Measurements from ENCODE around the gene LRRC26.

The LRRC26 gene

GRCh38 chr9:137152844-137153405 lies 16.9 kb downstream of the LRRC26 start:
- DNase-seq (ENCODE audit: low read depth) = no peak

DNA sequence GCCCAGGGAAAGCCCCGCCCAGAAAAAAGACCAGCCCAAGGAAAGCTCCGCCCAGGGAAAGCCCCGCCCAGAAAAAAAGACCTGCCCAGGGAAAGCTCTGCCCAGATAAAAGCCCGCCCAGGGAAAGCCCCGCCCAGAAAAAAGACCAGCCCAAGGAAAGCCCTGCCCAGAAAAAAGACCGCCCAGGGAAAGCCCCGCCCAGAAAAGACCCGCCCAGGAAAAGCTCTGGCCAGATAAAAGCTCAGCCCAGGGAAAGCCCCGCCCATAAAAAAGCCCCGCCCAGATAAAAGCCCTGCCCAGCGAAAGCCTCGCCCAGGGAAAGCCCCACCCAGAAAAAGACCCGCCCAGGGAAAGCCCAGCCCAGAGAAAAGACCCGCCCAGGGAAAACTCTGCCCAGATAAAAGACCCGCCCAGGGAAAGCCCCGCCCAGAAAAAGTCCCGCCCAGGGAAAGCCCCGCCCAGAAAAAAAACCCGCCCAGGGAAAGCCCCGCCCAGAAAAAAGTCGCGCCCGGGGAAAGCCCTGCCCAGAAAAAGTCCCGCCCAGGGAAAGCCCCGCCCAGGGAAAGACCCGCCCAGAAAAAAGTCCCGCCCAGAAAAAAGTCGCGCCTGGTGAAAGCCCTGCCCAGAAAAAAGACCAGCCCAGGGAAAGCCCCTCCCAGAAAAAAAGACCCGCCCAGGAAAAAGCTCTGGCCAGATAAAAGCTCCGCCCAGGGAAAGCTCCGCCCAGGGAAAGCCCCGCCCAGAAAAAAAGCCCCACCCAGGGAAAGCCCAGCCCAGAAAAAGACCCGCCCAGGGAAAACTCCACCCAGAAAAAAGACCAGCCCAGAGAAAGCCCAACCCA lies 19.0 kb downstream of the LRRC26 start:
- DNase-seq (ENCODE audit: low read depth) = no peak

DNA sequence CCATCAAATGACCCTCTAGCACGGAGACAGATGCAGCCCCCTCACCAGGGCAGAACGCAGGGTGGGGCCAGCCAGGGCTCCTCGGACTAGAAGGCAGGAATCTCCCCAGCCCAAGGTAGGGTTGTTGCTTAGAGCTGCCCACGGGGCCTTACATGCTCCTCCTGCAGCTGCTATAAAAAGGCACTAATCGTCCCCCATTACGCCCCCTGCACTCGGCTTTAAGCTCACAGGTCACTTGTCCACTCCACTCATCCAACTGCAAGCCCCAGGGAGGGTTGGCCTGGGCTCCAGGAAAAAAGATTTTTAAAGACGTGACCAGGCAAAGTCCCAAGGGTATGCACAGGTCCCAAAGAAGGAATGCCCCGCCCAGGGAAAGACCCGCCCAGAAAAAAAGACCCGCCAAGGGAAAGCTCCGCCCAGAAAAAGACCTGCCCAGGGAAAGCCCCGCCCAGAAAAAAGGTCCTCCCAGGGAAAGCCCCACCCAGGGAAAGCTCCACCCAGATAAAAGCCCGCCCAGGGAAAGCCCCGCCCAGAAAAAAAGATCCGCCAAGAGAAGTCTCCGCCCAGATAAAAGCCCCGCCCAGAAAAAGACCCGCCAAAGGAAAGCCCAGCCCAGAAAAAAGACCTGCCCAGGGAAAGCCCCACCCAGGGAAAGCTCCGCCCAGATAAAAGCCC lies 19.8 kb downstream of the LRRC26 start:
- no peak for DNase-seq (ENCODE audit: low read depth)

DNA sequence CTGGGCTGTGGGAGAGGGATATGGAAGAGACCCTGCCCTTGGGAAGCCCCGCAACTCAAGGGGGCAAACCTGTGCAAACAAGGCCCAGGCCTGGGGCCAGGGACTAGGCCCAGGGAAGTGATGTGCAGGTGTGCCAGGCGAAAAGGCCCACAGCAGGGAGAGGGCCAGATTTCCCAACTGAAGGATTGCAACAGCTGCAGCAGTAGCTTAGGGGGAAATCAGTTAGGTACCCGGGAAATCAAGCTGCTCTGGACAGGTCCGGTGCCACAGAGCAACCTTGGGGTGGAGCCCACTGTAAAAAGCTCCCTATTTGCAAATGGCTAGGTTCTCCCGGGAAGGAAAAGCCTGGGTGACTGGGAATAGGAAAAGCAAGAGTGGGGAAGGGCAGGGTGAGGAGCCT lies 20.5 kb downstream of the LRRC26 start:
- no peak for DNase-seq (ENCODE audit: low read depth)

DNA sequence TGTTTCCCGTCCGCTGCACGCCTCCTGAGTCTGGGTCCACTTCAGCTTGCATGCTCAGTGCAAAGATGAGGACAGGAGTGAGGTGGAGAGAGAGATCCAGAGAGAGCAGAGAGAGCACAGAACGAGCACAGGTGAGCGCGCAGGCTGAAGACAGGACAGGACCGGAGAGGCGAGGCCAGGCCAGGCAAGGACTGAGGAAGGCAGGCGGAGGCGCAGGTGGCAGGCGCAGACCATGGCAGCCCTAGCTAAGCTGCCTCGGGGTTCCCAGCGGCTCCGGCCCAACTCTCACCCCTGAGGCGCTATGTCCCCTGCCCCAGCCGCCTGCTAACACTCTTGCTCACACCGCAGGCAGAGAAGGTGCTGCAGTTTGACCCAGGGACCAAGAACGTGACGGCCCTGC lies 21.2 kb downstream of the LRRC26 start:
- no peak for DNase-seq (ENCODE audit: low read depth)

DNA sequence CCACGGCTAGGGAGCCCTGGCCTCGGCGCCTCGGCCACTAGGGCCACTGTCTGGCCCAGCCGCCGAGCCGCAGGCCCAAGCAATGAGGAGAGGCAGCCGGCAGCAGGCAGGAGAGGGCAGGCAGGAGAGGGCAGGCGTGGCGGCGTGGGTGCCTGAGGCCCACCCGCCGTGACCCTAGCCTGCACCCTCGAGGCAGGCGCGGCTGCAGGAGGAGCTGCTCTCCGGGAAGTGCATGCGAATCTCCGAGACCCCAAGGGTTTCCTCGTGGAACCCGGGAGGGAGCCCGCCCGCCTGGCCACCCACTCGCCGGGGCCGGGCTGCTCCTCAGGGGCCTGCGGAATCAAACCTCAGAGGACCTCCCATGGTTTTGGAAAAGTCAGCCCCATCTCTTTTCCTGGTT lies 21.6 kb downstream of the LRRC26 start:
- DNase-seq (ENCODE audit: low read depth) = no peak

- DNase-seq (ENCODE audit: low read depth) = no peak
These were observed 22.1 kb downstream of the LRRC26 start for GRCh38 chr9:137147793-137148160.

- no peak for DNase-seq (ENCODE audit: low read depth)
These were observed 22.6 kb downstream of the LRRC26 start for GRCh38 chr9:137147091-137147792.

GRCh38 chr9:137146527-137146918 lies 23.3 kb downstream of the LRRC26 start:
- DNase-seq (ENCODE audit: low read depth) = no peak

GRCh38 chr9:137145731-137146526 lies 23.9 kb downstream of the LRRC26 start:
- no peak for DNase-seq (ENCODE audit: low read depth)

DNA sequence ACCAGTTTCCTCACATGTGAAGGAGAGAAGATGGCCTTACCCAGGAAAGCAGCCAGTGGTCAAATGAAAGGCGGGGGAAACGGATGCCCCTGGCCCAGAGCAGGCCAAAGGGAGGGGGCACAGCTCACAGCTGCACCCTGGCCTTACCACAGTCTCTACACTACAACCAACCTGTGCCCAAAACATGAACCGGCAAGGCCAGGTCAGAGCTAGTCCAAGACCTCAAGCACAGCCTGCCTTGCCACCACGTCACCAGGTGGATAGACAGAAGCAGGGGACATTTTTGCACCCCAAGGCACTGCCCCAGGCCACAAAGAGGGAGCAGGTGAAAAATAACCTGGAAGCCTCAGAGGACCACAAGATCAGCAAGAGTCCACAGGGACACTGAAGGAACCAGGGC lies 26.4 kb downstream of the LRRC26 start:
- DNase-seq (ENCODE audit: low read depth) = no peak

GRCh38 chr9:137141976-137142936 lies 27.6 kb downstream of the LRRC26 start:
- no peak for DNase-seq (ENCODE audit: low read depth)

DNA sequence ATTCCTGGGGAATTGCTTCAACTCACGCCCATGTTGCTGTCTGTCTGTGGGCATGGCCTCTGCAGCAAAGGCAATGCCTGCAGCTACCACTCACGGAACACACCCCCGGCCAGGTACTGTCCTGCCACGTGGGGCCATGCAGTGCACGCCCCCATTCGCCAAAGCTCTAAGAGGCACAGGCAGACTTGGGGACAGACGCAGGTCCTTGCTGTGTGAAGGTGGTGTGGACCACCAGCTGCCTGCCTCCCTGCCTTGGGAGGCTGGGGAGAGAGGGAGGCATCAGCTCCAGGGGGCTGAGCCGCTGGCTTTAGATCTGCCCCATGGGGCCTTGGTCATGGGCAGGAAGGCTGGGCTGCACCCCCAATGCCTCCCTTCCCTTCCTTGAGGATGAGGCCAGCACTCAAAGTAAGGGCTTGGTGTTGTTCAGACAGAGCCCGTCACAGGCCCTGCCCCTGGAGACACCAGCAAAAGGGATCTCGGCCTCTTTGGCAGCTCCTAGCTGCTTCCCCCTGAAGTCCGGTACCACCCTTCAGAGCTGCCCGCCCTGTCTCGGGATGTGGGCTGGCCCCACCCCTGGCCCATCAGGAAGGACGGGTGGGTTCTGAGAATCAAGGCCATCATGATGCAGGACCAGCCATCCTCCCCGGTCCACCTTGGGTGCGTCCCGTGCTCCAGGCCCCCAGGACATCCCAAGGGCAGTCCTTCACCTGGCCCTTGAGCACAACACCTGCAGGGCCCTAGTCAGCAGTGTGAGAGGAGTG lies 28.6 kb downstream of the LRRC26 start:
- DNase-seq (ENCODE audit: low read depth) = no peak

- DNase-seq (ENCODE audit: low read depth) = no peak
These were observed 29.5 kb downstream of the LRRC26 start for GRCh38 chr9:137140151-137141012.

- no peak for DNase-seq (ENCODE audit: low read depth)
These were observed 30.2 kb downstream of the LRRC26 start for GRCh38 chr9:137139468-137140150.

GRCh38 chr9:137138722-137139467 lies 31.0 kb downstream of the LRRC26 start, which contains the start of gene GRIN1:
Gene GRIN1, plus strand, starts transcription at chr9:137139154. Its CDS starts 333 bp downstream, at chr9:137139487.
- DNase-seq (ENCODE audit: low read depth) = no peak

DNA sequence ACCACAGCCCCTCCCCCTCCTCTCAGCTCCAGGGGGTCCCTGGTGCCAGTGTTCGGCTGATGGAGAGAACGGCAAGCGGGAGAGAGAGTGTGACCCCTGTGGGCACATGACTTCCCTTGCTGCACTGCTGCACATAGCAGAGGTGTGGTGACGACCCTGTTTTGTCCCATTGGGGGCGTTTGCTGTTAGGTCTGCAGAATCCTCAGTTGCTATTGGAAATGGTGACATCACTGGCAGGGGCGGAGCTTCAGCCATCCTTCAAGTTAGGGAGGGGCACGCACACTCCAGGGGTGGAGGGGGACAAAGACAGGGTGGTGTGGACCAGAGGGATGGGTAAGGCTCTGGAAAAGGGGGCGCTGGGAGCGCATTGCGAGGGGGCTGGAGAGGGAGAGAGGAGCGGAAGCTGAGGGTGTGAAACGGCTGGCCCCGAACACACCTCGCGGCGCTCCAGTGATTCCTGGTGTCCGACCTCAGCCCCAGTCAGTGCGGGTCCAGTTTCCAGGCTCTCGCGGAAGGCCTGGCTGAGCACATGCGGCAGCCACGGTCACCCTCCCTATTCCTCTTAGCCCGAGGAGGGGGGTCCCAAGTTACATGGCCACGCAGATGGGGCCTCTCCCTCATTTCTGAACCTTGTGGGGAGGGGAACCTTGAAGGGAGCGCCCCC lies 31.7 kb downstream of the LRRC26 start:
- DNase-seq (ENCODE audit: low read depth) = no peak
